HepG2 (cell line): ENCODE measurements around the gene KRTAP10-10. TPM values are rescaled to one million over a fixed set of nuclear protein-coding genes. Genes with fewer than 3 reads are reported as not detected.

Experiments used
- ATAC-seq: fragments of 200-7000 bp; cut with Tn5 transposase; 3 replicates; pipeline ENCODE4 v1.9.1; 2020; ENCODE audit warnings: mild to moderate bottlenecking, moderate library complexity
- BruUV-seq: library from RNA; stranded (reverse); fragments of 400-500 nt; replicated peaks from 2 replicates; lab custom pipeline; 2021; lab: Mats Ljungman, UMichigan
- CTCF ChIA-PET: fragments of 300-600 bp; formaldehyde crosslinking; extraction: SDS; loops from one replicate; lab custom pipeline; 2021; ENCODE audit warnings: low total read pairs, inconsistent platforms, low intra/inter-chr PET ratio; lab: Yijun Ruan, JAX
- POLR2A ChIA-PET: fragments of 350-600 bp; sonication (Branson Sonifier 250); formaldehyde crosslinking; loops from one replicate; lab custom pipeline; 2020; ENCODE audit warnings: antibody characterized with exemption, inconsistent platforms; lab: Yijun Ruan, JAX
- DNase-seq: peaks from one replicate; pipeline ENCODE4 v3.0.0-alpha.2; 2015; ENCODE audit warnings: low spot score
- FAIRE-seq: peaks from 3 replicates; lab custom pipeline; 2011; peaks lifted over from hg19 to GRCh38; lab: Jason Lieb, UNC
- H2AFZ ChIP-seq: one replicate; pipeline ENCODE4 v1.6.1; 2011; ENCODE audit warnings: low read length, inconsistent platforms
- H3K27ac ChIP-seq: fragments of 300-600 bp; 3 replicates; pipeline ENCODE4 v1.8.0; 2011; ENCODE audit warnings: mixed run types, mild to moderate bottlenecking, mixed read lengths, low read length, inconsistent platforms; ENCODE audit not compliant: insufficient read depth; ENCODE audit errors: extremely low read length
- H3K27me3 ChIP-seq, 2 experiments: fragments of 200-600 bp in 1 of 2; 2 replicates in 1 of 2; 3 replicates in 1 of 2; pipeline versions ENCODE4 v1.6.0 to v1.8.0; 2011; ENCODE audit warnings: low read length in 2 of 2, mild to moderate bottlenecking in 2 of 2, moderate library complexity in 2 of 2, inconsistent platforms in 1 of 2; ENCODE audit not compliant: insufficient read depth in 2 of 2, control insufficient read depth in 1 of 2
- H3K36me3 ChIP-seq, 2 experiments: fragments of 200-600 bp in 1 of 2; replicated peaks in 1 of 2; 2 replicates in 1 of 2; 3 replicates in 1 of 2; pipeline versions ENCODE4 v1.5.1 to v1.8.0; 2011; ENCODE audit warnings: low read length in 2 of 2, inconsistent platforms in 1 of 2; ENCODE audit not compliant: insufficient read depth in 2 of 2, control insufficient read depth in 1 of 2
- H3K4me1 ChIP-seq: 2 replicates; pipeline ENCODE4 v1.5.1; 2012; ENCODE audit warnings: low read length, inconsistent platforms; ENCODE audit not compliant: insufficient read depth
- H3K4me2 ChIP-seq: 2 replicates; pipeline ENCODE4 v1.6.0; 2011; ENCODE audit warnings: low read depth, low read length, inconsistent platforms
- H3K4me3 ChIP-seq, 3 experiments: fragments of 200-600 bp in 1 of 3; sonication (generic), shearing (Covaris generic) in 1 of 3; replicated peaks in 1 of 3; 2 replicates each; pipeline ENCODE4 v1.5.1; 2011 to 2016; ENCODE audit warnings: low read length in 3 of 3, inconsistent platforms in 2 of 3, low read depth in 2 of 3, mild to moderate bottlenecking in 2 of 3, control low read depth in 1 of 3, mixed read lengths in 1 of 3; ENCODE audit not compliant: insufficient read depth in 1 of 3
- H3K79me2 ChIP-seq: one replicate; pipeline ENCODE4 v1.6.1; 2011; ENCODE audit warnings: low read length, inconsistent platforms; ENCODE audit not compliant: insufficient read depth
- H3K9ac ChIP-seq: 2 replicates; pipeline ENCODE4 v1.6.0; 2011; ENCODE audit warnings: mild to moderate bottlenecking, low read depth, low read length, inconsistent platforms; ENCODE audit not compliant: insufficient read depth
- H3K9me3 ChIP-seq: 2 replicates; pipeline ENCODE4 v1.5.1; 2012; ENCODE audit warnings: mild to moderate bottlenecking, low read length
- H4K20me1 ChIP-seq: 2 replicates; pipeline ENCODE4 v1.6.0; 2011; ENCODE audit warnings: inconsistent platforms, mild to moderate bottlenecking, low read length, moderate library complexity; ENCODE audit not compliant: insufficient read depth
- CSRNP1 ChIP-seq: sonication (generic); formaldehyde crosslinking; IDR thresholded peaks from 2 replicates; pipeline ENCODE4 v1.8.1; 2023; ENCODE audit warnings: mild to moderate bottlenecking, missing genetic modification reagents
- MEF2D ChIP-seq: sonication (generic); formaldehyde crosslinking; IDR thresholded peaks from 2 replicates; pipeline ENCODE4 v1.5.1; 2020; ENCODE audit warnings: mild to moderate bottlenecking, missing genetic modification reagents
- PBX2 ChIP-seq: IDR thresholded peaks from 2 replicates; pipeline ENCODE4 v1.6.1; 2016; ENCODE audit warnings: control low read depth
- POGK ChIP-seq: sonication (generic); formaldehyde crosslinking; conservative IDR thresholded peaks from 2 replicates; pipeline ENCODE4 v1.8.0; 2022; ENCODE audit warnings: mild to moderate bottlenecking, moderate library complexity, missing genetic modification reagents
- U2AF2 ChIP-seq: fragments of 200-400 bp; formaldehyde crosslinking; IDR thresholded peaks from 2 replicates; pipeline ENCODE4 v1.6.1; 2017; ENCODE audit warnings: low read depth, mild to moderate bottlenecking, low read length
- USF2 ChIP-seq, 2 experiments: sonication (generic) in 1 of 2; formaldehyde crosslinking in 1 of 2; IDR thresholded peaks; 2 replicates each; pipeline versions ENCODE4 v1.5.1 to v1.6.1; 2011 to 2020; ENCODE audit warnings: borderline replicate concordance in 1 of 2, low read depth in 1 of 2, low read length in 1 of 2, mild to moderate bottlenecking in 1 of 2, missing genetic modification reagents in 1 of 2, moderate library complexity in 1 of 2
- ZBTB44 ChIP-seq: sonication (generic); formaldehyde crosslinking; IDR thresholded peaks from 2 replicates; pipeline ENCODE4 v1.4.0; 2020; ENCODE audit warnings: missing genetic modification reagents
- ZFP82 ChIP-seq: sonication (generic); formaldehyde crosslinking; IDR thresholded peaks from 2 replicates; pipeline ENCODE4 v1.5.1; 2020; ENCODE audit warnings: mild to moderate bottlenecking, missing genetic modification reagents, borderline replicate concordance
- ZMAT5 ChIP-seq: sonication (generic); formaldehyde crosslinking; IDR thresholded peaks from 2 replicates; pipeline ENCODE4 v1.5.0; 2020; ENCODE audit warnings: mild to moderate bottlenecking, low read depth, missing genetic modification reagents, borderline replicate concordance
- ZMYM3 ChIP-seq: sonication (generic); formaldehyde crosslinking; IDR thresholded peaks from 2 replicates; pipeline ENCODE4 v1.5.1; 2020; ENCODE audit warnings: mild to moderate bottlenecking, missing genetic modification reagents
- ZNF775 ChIP-seq: sonication (generic); formaldehyde crosslinking; IDR thresholded peaks from 2 replicates; pipeline ENCODE4 v1.4.0; 2020; ENCODE audit warnings: missing genetic modification reagents, mild to moderate bottlenecking, moderate library complexity, borderline replicate concordance
- WGBS: methylation state at CpG from one replicate; pipeline ENCODE4 v1.1.6; 2017; ENCODE audit warnings: low lambda C conversion rate; 5-methylcytosine and 5-hydroxymethylcytosine counted together
- in situ Hi-C: cut with HindIII; loops from 2 replicates; pipeline ENCODE4 v1.10.0; 2017; ENCODE audit warnings: low pct_unique_long_range_greater_than_20kb; ENCODE audit not compliant: extremely low pct_ligation_motif_present
- intact Hi-C: fragments of 100-400 bp; cut with micrococcal nuclease; formaldehyde crosslinking; loops from one replicate; pipeline ENCODE4 v1.10.0; 2022; ENCODE audit not compliant: unreplicated experiment
- polyA plus RNA-seq, 8 experiments: library from polyadenylated mRNA; depleted of rRNA in 3 of 8; stranded (reverse) in 7 of 8; unstranded in 1 of 8; fragments of >200 nt; fragmentation: Illumina TruSeq in 4 of 8; extraction: Trizol in 4 of 8; gene quantifications; 2 replicates each; pipeline versions ENCODE4 v1.2.1 to v1.2.3, GENCODE V29; 2011 to 2016; ENCODE audit warnings: low read depth in 4 of 8, missing spikeins in 1 of 8, mixed read lengths in 1 of 8; ENCODE audit not compliant: insufficient read depth in 1 of 8
- total RNA-seq, 5 experiments: library from RNA; depleted of rRNA; stranded (reverse); fragments of >200 nt; fragmentation: Illumina TruSeq; extraction: Trizol; gene quantifications; 2 replicates each; pipeline ENCODE4 v1.2.3, GENCODE V29; 2016; ENCODE audit warnings: low read depth in 1 of 5

Gene KRTAP10-10
- total and polyA plus RNA-seq, 2 of the 13 experiments (the other 11 are each of a cell fraction or from before 2014, with no cell fraction given) = not detected

- Histone ChIP-seq H3K4me1 (no peaks in the 10 kb centered on the region), H3K27me3 (peaks cover 0 to 31% of the 10 kb centered on the region in 2 experiments; a peak in 4 of 5 replicates), H4K20me1 (no peaks in the 10 kb centered on the region), H3K4me3 (no peak overlapping the region), H3K9me3 (no peaks in the 10 kb centered on the region), H2AFZ (no peak overlapping the region), H3K9ac (no peak overlapping the region), H3K79me2 (no peaks in the 10 kb centered on the region), H3K27ac (no peak overlapping the region), H3K4me2 (no peak overlapping the region), H3K36me3 (no peaks in the 10 kb centered on the region)
- in situ Hi-C loops (no loop called here), intact Hi-C loops (no loop called here)
- BruUV-seq = no TSS peak
- 35% methylated on average over 13 of the region's 15 CpGs for WGBS
- ATAC-seq = no peak
- ChIA-PET POLR2A (no interaction called here), CTCF (no interaction called here)
- DNase-seq = no peak
- TF ChIP-seq PBX2 (CRISPR knock-in tag) (no peak), ZFP82 (no peak), MEF2D (no peak), ZMYM3 (CRISPR knock-in tag) (no peak), ZMAT5 (CRISPR knock-in tag) (no peak), USF2 (IDR thresholded peaks at IDR 0.05; ENCODE audit: low read depth, low read length) (no peak), USF2 (CRISPR knock-in tag; IDR thresholded peaks at IDR 0.05; ENCODE audit: borderline replicate concordance) (no peak), U2AF2 (no peak), POGK (CRISPR knock-in tag) (no peak), CSRNP1 (no peak), ZNF775 (CRISPR knock-in tag) (no peak), ZBTB44 (no peak)
- FAIRE-seq = no peak
These were observed 45.5 kb downstream of the KRTAP10-10 start for GRCh38 chr21:44682580-44683151.
